Spleen (tissue), 11 donors: Measurements from ENCODE around the gene VCP. TPM values are rescaled to one million over a fixed set of nuclear protein-coding genes. Genes with fewer than 3 reads are reported as not detected.

Experiments used
- DNase-seq: peaks from one replicate; pipeline ENCODE4 v3.0.0-alpha.2; 2020
- H3K27ac ChIP-seq, 8 donors: fragments of 200-600 bp; sonication (generic) in 7 of 8; 1 replicate in 4 of 8; 2 replicates in 4 of 8; pipeline versions ENCODE4 v1.5.0 to v1.8.0; 2016 to 2021; ENCODE audit warnings: inconsistent platforms in 4 of 8, mild to moderate bottlenecking in 4 of 8, moderate library complexity in 1 of 8
- H3K27me3 ChIP-seq, 7 donors: fragments of 200-600 bp; sonication (generic) in 6 of 7; replicated peaks in 1 of 7; 1 replicate in 4 of 7; 2 replicates in 3 of 7; pipeline versions ENCODE4 v1.5.0 to v1.8.0; 2016 to 2021; ENCODE audit warnings: inconsistent platforms in 3 of 7, mild to moderate bottlenecking in 1 of 7
- H3K36me3 ChIP-seq, 6 donors: fragments of 200-600 bp; sonication (generic) in 5 of 6; 1 replicate in 4 of 6; 2 replicates in 2 of 6; pipeline versions ENCODE4 v1.5.0 to v1.8.0; 2016 to 2021; ENCODE audit warnings: inconsistent platforms in 2 of 6
- H3K4me1 ChIP-seq, 6 donors: fragments of 200-600 bp; sonication (generic) in 5 of 6; 1 replicate in 3 of 6; 2 replicates in 3 of 6; pipeline versions ENCODE4 v1.5.0 to v1.8.0; 2016 to 2021; ENCODE audit warnings: inconsistent platforms in 3 of 6
- H3K4me3 ChIP-seq, 8 donors: fragments of 200-600 bp; sonication (generic) in 7 of 8; 1 replicate in 4 of 8; 2 replicates in 4 of 8; pipeline versions ENCODE4 v1.5.0 to v1.8.0; 2016 to 2021; ENCODE audit warnings: inconsistent platforms in 4 of 8, mild to moderate bottlenecking in 4 of 8, moderate library complexity in 2 of 8
- H3K9me3 ChIP-seq, 8 donors: fragments of 200-600 bp; sonication (generic) in 7 of 8; 1 replicate in 4 of 8; 2 replicates in 4 of 8; pipeline versions ENCODE4 v1.5.0 to v1.8.0; 2016 to 2021; ENCODE audit warnings: inconsistent platforms in 4 of 8
- POLR2A ChIP-seq, 3 donors: fragments of 450-650 bp; IDR thresholded peaks; one replicate each; pipeline ENCODE4 v1.5.1; 2017; ENCODE audit warnings: antibody characterized with exemption in 3 of 3, mild to moderate bottlenecking in 1 of 3
- POLR2AphosphoS5 ChIP-seq, 3 donors: sonication (generic); formaldehyde crosslinking; IDR thresholded peaks; one replicate each; pipeline ENCODE4 v1.5.1; 2017; ENCODE audit warnings: antibody characterized with exemption in 3 of 3
- WGBS, 5 donors: extraction: QIAGEN DNeasy Blood & Tissue Kit in 3 of 5; methylation state at CpG; one replicate each; pipeline versions ENCODE4 v1.1.5 to v1.1.7; 2013 to 2018; 5-methylcytosine and 5-hydroxymethylcytosine counted together
- intact Hi-C: fragments of 100-400 bp; cut with DNase I; formaldehyde crosslinking; loops from one replicate; pipeline ENCODE4 v1.15.0; 2023; ENCODE audit warnings: low total_unique reads
- polyA plus RNA-seq, 3 donors: library from polyadenylated mRNA; stranded (reverse); fragments of 200-250 nt; gene quantifications; one replicate each; pipeline ENCODE4 v1.2.1, GENCODE V29; 2013
- total RNA-seq, 7 donors: library from RNA; depleted of rRNA in 3 of 7; stranded (reverse); fragments of >200 nt in 3 of 7; fragmentation: NEBNext Ultra II Directional in 4 of 7; extraction: Animal tissue kit (Norgen Biotek cat#: 25700) in 4 of 7; gene quantifications; one replicate each; pipeline versions ENCODE4 v1.1.0 to v1.2.1, GENCODE V29; 2016 to 2021
- TF ChIP-seq, protein P1 (sequence below), 11 experiments: fragments of 200-600 bp in 7 of 11; fragments of 450-650 bp in 4 of 11; sonication (generic) in 4 of 11; IDR thresholded peaks in 8 of 11; conservative IDR thresholded peaks in 3 of 11; 1 replicate in 7 of 11; 2 replicates in 4 of 11; pipeline versions ENCODE4 v1.4.0 to v1.8.0; 2016 to 2021; ENCODE audit warnings: antibody characterized with exemption in 11 of 11, inconsistent platforms in 4 of 11, mild to moderate bottlenecking in 1 of 11
- donor health status: healthy with polysubstance abuse.
- donor health status: DM: no; HTN: no; CAD: no; lungs with moderate emphysema.
- donor health status: DM: no; HTN: no; CAD: no.
- donor health status: Bipolar disorder and iron deficiency.
- donor health status: healthy.
- donor health status: DM: no; HTN: no; CAD: no.
- donor health status: DM: yes; HTN: yes; CAD: no.

Gene VCP
- total and polyA plus RNA-seq, 10 donors, result 48.5 to 269 (median 166) TPM

DNA sequence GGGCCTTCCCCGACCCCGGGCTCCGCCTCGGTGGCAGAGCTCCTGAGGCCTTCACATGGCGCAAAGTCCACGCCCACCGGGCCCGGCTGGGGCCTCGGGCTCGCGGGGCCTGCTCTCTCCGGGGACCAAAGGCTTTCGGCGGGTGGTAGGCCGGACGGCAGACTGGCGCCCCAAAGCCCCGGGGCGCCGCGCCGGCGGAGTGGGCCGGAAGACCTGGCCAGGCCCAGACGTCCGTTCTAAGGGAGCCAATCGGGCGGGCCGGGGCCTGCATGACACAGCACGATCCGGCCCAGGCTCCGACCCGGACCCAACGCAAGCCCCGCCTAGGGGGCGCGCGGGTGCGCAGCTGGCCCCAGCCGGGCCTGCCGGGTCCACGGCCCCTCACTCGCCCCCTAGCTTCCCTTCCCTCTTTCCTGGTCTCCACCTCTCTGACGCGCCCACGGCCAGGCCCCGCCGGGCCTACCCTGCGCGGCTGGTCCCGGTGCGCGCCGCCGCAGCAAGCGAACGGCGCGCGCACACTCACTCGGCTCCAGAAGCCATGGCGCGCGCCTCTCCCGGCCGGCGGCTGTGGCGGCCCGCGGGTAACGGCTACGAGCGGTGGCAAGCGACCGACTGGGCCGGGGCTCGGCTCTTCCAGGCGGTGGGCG is 488 bp downstream of the VCP start:
- Histone ChIP-seq H3K4me3 (peak overlapping the region; percentile 69 to 96 (median 88)), H3K27ac (peak overlapping the region; percentile 98 to 100 (median 100)), H3K27me3 (no peaks in the 10 kb centered on the region), H3K4me1 (peaks cover 28 to 60% (median 48%) of the 10 kb centered on the region in 6 donors), H3K36me3 (peaks cover 3 to 63% (median 15%) of the 10 kb centered on the region in 6 donors), H3K9me3 (no peaks in the 10 kb centered on the region)
- peak; percentile 97 for DNase-seq
- intact Hi-C loops, result no loop called here
- TF ChIP-seq, protein P1, sequence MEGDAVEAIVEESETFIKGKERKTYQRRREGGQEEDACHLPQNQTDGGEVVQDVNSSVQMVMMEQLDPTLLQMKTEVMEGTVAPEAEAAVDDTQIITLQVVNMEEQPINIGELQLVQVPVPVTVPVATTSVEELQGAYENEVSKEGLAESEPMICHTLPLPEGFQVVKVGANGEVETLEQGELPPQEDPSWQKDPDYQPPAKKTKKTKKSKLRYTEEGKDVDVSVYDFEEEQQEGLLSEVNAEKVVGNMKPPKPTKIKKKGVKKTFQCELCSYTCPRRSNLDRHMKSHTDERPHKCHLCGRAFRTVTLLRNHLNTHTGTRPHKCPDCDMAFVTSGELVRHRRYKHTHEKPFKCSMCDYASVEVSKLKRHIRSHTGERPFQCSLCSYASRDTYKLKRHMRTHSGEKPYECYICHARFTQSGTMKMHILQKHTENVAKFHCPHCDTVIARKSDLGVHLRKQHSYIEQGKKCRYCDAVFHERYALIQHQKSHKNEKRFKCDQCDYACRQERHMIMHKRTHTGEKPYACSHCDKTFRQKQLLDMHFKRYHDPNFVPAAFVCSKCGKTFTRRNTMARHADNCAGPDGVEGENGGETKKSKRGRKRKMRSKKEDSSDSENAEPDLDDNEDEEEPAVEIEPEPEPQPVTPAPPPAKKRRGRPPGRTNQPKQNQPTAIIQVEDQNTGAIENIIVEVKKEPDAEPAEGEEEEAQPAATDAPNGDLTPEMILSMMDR (IDR thresholded peaks at IDR 0.05 in 8 of 11, conservative IDR thresholded peaks at IDR 0.05 in 3 of 11), result peak in 9 of 11 experiments; percentile 21 to 62 (median 52)
- TF ChIP-seq POLR2A (IDR thresholded peaks at IDR 0.05) (peak in 1 of 3 donors; percentile 69), POLR2AphosphoS5 (IDR thresholded peaks at IDR 0.05) (no peak)
- WGBS, 5 donors, result 0 to 1% (median 0%) methylated on average over 27 to 79 of the region's 79 CpGs

DNA sequence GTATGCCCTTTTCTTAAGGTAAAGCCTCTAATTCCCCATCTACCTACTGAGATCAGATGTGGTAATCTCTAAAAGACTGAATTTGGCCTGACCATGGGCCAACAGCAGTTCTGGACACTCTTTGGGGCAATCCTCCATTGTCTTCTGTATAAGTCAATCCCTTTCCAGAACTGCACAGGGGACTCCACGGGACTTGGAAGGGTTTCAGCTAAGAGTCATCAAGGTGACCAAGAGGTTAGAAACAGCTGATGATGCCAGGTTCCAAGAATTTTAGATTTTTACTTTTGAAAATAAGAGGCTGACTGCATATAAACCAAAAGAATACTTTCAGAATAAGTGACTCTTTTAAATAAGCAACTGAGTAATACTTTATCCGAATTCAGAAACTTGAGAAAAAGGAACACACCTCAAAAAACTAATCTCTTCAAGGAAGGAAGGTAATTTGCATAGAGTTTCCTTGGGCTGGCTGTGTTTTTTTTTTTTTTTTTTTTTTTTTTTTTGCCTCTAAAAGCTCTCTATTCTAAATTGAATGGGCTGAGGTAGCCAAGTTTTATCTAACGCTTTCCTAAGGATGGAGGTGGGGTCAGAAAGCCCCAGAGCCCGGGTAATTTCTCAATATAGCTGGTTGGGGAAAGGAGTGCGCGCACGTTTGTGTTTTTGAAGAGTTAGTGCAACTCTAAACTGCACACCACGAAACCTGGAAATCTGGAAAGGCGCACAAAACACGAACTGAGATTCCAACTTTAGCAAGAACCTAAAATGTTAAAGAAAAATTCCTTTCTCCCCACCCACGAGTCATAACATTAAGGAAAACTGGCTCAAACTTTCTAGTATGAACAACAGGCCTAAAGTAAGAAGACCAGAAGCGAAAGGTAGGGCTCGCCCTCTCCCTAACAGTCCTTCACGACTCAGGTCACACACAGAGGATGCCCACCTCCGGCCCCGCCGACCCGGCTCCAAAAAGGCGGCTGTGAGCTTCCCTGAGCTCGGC is 1.3 kb downstream of the VCP start:
- no peak for DNase-seq
- no peak for TF ChIP-seq POLR2A (IDR thresholded peaks at IDR 0.05)
- TF ChIP-seq, protein P1 (IDR thresholded peaks at IDR 0.05 in 8 of 11, conservative IDR thresholded peaks at IDR 0.05 in 3 of 11), result no peak
- TF ChIP-seq POLR2AphosphoS5 (IDR thresholded peaks at IDR 0.05), result no peak
- no peaks in the 10 kb centered on the region for H3K9me3 ChIP-seq
- H3K27me3 ChIP-seq, result no peaks in the 10 kb centered on the region
- intact Hi-C loops, result no loop called here
- H3K36me3 ChIP-seq, result peaks cover 3 to 63% (median 23%) of the 10 kb centered on the region in 6 donors
- WGBS, 5 donors, result 0 to 1% (median 1%) methylated on average over 20 of the region's 20 CpGs
- H3K27ac ChIP-seq, result peak overlapping the region; percentile 98 to 100 (median 100)
- H3K4me1 ChIP-seq, result peaks cover 28 to 65% (median 49%) of the 10 kb centered on the region in 6 donors
- H3K4me3 ChIP-seq, result peak overlapping the region; percentile 69 to 96 (median 88)

DNA sequence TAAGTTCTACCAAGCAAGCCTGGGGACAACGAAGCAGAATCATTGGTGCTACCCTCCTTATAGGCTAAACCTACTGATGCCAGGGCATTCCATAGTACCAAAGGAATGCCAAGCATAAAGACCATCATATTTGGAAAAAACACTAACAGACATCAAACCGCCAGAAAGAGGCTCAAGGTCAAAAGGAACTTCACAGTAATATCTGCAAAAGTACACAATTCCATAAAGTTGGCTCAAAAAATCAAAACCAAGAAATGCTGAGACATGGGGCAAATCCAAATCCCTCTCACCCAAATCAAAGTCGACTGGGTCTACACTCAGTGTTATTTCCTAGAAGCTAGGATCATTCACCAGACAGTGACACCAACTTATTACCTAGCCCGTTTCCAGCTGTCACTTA is 3.4 kb downstream of the VCP start:
- Histone ChIP-seq H3K4me1 (peaks cover 28 to 69% (median 49%) of the 10 kb centered on the region in 6 donors), H3K27ac (no peak overlapping the region), H3K27me3 (no peaks in the 10 kb centered on the region), H3K4me3 (peak overlapping the region in 1 of 8 donors; percentile 90), H3K36me3 (peaks cover 3 to 63% (median 44%) of the 10 kb centered on the region in 6 donors), H3K9me3 (no peaks in the 10 kb centered on the region)
- WGBS, 5 donors, result 56 to 73% (median 70%) methylated on average over 4 of the region's 4 CpGs
- TF ChIP-seq, protein P1 (IDR thresholded peaks at IDR 0.05 in 8 of 11, conservative IDR thresholded peaks at IDR 0.05 in 3 of 11), result no peak
- TF ChIP-seq POLR2AphosphoS5 (IDR thresholded peaks at IDR 0.05) (no peak), POLR2A (IDR thresholded peaks at IDR 0.05) (no peak)
- intact Hi-C loops, result no loop called here
- DNase-seq, result no peak
